Astrocyte (in vitro differentiated cells and primary cell): ENCODE data around the gene KANK2. TPM values are rescaled to one million over a fixed set of nuclear protein-coding genes. Genes with fewer than 3 reads are reported as not detected.

Experiments used
- DNase-seq: peaks from one replicate; pipeline ENCODE4 v3.0.0-alpha.2; 2010; ENCODE audit warnings: low read depth
- FAIRE-seq: peaks from 2 replicates; lab custom pipeline; 2011; peaks lifted over from hg19 to GRCh38; lab: Jason Lieb, UNC
- H2AFZ ChIP-seq: 2 replicates; pipeline ENCODE4 v1.6.0; 2012; ENCODE audit warnings: low read depth, low read length, inconsistent platforms
- H3K27ac ChIP-seq: 2 replicates; pipeline ENCODE4 v1.5.1; 2011; ENCODE audit warnings: low read depth, low read length, inconsistent platforms
- H3K27me3 ChIP-seq: 2 replicates; pipeline ENCODE4 v1.6.0; 2011; ENCODE audit warnings: low read length, inconsistent platforms; ENCODE audit not compliant: insufficient read depth
- H3K36me3 ChIP-seq: 2 replicates; pipeline ENCODE4 v1.5.1; 2011; ENCODE audit warnings: low read length, inconsistent platforms; ENCODE audit not compliant: insufficient read depth
- H3K4me1 ChIP-seq: 2 replicates; pipeline ENCODE4 v1.5.1; 2011; ENCODE audit warnings: low read length, inconsistent platforms; ENCODE audit not compliant: insufficient read depth
- H3K4me2 ChIP-seq: 2 replicates; pipeline ENCODE4 v1.6.0; 2012; ENCODE audit warnings: low read length, inconsistent platforms
- H3K4me3 ChIP-seq: 2 replicates; pipeline ENCODE4 v1.5.1; 2011; ENCODE audit warnings: low read depth, mild to moderate bottlenecking, low read length, inconsistent platforms; ENCODE audit not compliant: insufficient read depth
- H3K79me2 ChIP-seq: 2 replicates; pipeline ENCODE4 v1.6.0; 2012; ENCODE audit warnings: mild to moderate bottlenecking, low read length, inconsistent platforms; ENCODE audit not compliant: insufficient read depth
- H3K9ac ChIP-seq: 2 replicates; pipeline ENCODE4 v1.6.0; 2012; ENCODE audit warnings: mild to moderate bottlenecking, low read length, inconsistent platforms
- H3K9me3 ChIP-seq: 2 replicates; pipeline ENCODE4 v1.5.1; 2012; ENCODE audit warnings: low read depth, mild to moderate bottlenecking, low read length, inconsistent platforms; ENCODE audit not compliant: insufficient read depth
- H4K20me1 ChIP-seq: 2 replicates; pipeline ENCODE4 v1.6.0; 2012; ENCODE audit warnings: low read length, inconsistent platforms; ENCODE audit not compliant: insufficient read depth
- H3K27ac Mint-ChIP-seq: one replicate; pipeline ENCODE4 v1.8.0; 2021; ENCODE audit warnings: mild to moderate bottlenecking, mixed read lengths; ENCODE audit not compliant: unreplicated experiment
- H3K27me3 Mint-ChIP-seq: one replicate; pipeline ENCODE4 v1.8.0; 2021; ENCODE audit warnings: low read depth, mixed read lengths; ENCODE audit not compliant: unreplicated experiment
- H3K36me3 Mint-ChIP-seq: one replicate; pipeline ENCODE4 v1.8.0; 2021; ENCODE audit warnings: low read depth, mixed read lengths; ENCODE audit not compliant: unreplicated experiment
- H3K4me1 Mint-ChIP-seq: one replicate; pipeline ENCODE4 v1.8.0; 2021; ENCODE audit warnings: low read depth, mixed read lengths; ENCODE audit not compliant: unreplicated experiment
- H3K4me3 Mint-ChIP-seq: one replicate; pipeline ENCODE4 v1.8.0; 2021; ENCODE audit warnings: mild to moderate bottlenecking, moderate library complexity, mixed read lengths; ENCODE audit not compliant: unreplicated experiment
- H3K9me3 Mint-ChIP-seq: one replicate; pipeline ENCODE4 v1.8.0; 2021; ENCODE audit warnings: mild to moderate bottlenecking, mixed read lengths; ENCODE audit not compliant: unreplicated experiment
- EZH2 ChIP-seq: IDR thresholded peaks from 2 replicates; pipeline ENCODE4 v1.6.1; 2012; ENCODE audit warnings: mild to moderate bottlenecking, low read length, inconsistent platforms; ENCODE audit not compliant: insufficient read depth
- total RNA-seq: library from RNA; stranded (reverse); gene quantifications from 2 replicates; pipeline ENCODE4 v1.2.1, GENCODE V29; 2021
- TF ChIP-seq, protein P1 (sequence below): IDR thresholded peaks from 2 replicates; pipeline ENCODE4 v1.5.1; 2011; ENCODE audit warnings: low read depth, mild to moderate bottlenecking, inconsistent platforms, low read length, moderate library complexity; ENCODE audit not compliant: insufficient read depth

KANK2 gene
- total RNA-seq, 1 donor from 2014 or later: 50.3 TPM

DNA sequence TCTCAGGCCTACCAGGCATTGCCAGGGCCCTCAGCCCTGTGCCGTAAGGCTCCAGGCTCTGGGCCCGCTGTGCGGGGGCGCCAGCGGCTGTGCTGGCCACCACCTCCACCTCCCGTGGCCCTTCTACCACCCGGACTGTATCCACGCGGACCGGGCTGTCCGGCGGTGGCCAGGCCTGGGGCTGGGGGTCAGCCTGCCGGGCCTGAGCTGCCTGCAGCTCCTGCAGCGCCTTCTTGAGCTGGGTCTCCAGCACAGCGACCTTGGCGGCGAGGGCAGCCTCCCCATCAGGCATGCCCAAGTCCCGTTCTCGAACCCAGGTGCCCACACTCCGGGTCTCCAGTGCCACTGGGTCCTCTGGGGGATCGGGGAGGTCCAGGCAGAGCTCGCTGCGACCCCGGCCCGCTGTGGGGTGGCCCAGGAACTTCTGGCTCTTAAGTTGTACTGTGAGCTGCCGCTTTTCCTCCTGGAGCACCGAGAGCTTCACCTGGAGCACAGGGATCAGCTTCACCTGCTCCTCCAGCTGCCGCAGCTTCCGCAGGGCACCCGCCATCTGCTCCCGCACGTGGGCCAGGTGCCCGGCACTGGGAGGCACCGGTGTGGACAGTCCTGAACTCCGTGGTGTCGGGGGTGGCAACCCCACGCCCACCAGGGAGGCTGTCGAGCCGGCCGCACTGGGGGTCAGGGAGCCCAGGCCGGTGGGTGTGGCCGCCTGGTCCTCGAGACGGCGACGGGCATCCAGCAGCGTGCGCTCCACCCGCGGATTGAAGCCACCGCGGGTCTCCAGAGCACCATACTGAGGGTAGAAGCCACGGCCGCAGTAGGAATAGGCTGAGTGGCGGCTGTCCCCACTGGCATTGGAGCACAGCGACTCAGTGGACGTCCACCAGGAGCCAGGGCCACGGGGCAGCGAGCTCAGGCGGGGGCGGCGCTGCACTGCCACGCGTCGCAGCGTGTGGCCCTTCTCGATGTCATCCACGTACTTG lies 4.1 kb downstream of the KANK2 start:
- peaks cover 27% of the 10 kb centered on the region for H3K4me1 ChIP-seq
- no peak overlapping the region for H3K9ac ChIP-seq
- TF ChIP-seq, protein P1, sequence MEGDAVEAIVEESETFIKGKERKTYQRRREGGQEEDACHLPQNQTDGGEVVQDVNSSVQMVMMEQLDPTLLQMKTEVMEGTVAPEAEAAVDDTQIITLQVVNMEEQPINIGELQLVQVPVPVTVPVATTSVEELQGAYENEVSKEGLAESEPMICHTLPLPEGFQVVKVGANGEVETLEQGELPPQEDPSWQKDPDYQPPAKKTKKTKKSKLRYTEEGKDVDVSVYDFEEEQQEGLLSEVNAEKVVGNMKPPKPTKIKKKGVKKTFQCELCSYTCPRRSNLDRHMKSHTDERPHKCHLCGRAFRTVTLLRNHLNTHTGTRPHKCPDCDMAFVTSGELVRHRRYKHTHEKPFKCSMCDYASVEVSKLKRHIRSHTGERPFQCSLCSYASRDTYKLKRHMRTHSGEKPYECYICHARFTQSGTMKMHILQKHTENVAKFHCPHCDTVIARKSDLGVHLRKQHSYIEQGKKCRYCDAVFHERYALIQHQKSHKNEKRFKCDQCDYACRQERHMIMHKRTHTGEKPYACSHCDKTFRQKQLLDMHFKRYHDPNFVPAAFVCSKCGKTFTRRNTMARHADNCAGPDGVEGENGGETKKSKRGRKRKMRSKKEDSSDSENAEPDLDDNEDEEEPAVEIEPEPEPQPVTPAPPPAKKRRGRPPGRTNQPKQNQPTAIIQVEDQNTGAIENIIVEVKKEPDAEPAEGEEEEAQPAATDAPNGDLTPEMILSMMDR: no peak
- TF ChIP-seq EZH2: no peak
- FAIRE-seq (no peak), DNase-seq (no peak)
- H2AFZ ChIP-seq: no peak overlapping the region
- H3K27me3 Mint-ChIP-seq: no peaks in the 10 kb centered on the region
- peaks cover 5% of the 10 kb centered on the region for H3K4me1 Mint-ChIP-seq
- peaks cover 41% of the 10 kb centered on the region for H3K79me2 ChIP-seq
- H3K9me3 ChIP-seq: no peaks in the 10 kb centered on the region
- H3K27ac Mint-ChIP-seq: no peak overlapping the region
- no peak overlapping the region for H3K4me2 ChIP-seq
- H3K27me3 ChIP-seq: no peaks in the 10 kb centered on the region
- H3K27ac ChIP-seq: no peak overlapping the region
- peaks cover 15% of the 10 kb centered on the region for H4K20me1 ChIP-seq
- H3K9me3 Mint-ChIP-seq: peaks cover 3% of the 10 kb centered on the region
- H3K36me3 ChIP-seq: peaks cover 3% of the 10 kb centered on the region
- H3K4me3 Mint-ChIP-seq: no peak overlapping the region
- H3K4me3 ChIP-seq: no peak overlapping the region
- H3K36me3 Mint-ChIP-seq: peaks cover 13% of the 10 kb centered on the region

DNA sequence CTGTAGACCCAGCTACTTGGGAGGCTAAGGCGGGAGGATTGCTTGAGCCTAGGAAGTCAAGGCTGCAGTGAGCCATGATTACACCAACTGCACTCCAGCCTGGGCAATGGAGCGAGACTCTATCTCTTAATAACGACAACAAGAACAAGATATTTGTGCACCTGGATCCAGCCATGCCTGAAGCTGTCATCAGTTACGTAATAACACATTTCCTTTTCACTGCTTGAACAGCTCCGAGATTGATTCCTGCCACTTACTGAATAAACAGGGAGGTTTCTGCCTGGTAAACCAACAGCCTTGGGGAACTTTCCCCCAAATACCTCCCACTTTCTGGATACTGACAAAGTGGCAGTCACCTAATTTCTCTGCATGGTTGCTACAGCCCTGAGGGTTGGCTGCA lies 5.4 kb downstream of the KANK2 start:
- no peak overlapping the region for H3K27ac Mint-ChIP-seq
- peaks cover 5% of the 10 kb centered on the region for H3K36me3 ChIP-seq
- peaks cover 20% of the 10 kb centered on the region for H4K20me1 ChIP-seq
- H3K27me3 Mint-ChIP-seq: no peaks in the 10 kb centered on the region
- H2AFZ ChIP-seq: no peak overlapping the region
- no peaks in the 10 kb centered on the region for H3K9me3 ChIP-seq
- H3K9ac ChIP-seq: no peak overlapping the region
- TF ChIP-seq, protein P1: no peak
- no peak for TF ChIP-seq EZH2
- H3K4me3 Mint-ChIP-seq: no peak overlapping the region
- H3K4me1 Mint-ChIP-seq: peaks cover 5% of the 10 kb centered on the region
- DNase-seq: no peak
- no peaks in the 10 kb centered on the region for H3K27me3 ChIP-seq
- peaks cover 24% of the 10 kb centered on the region for H3K4me1 ChIP-seq
- peaks cover 17% of the 10 kb centered on the region for H3K36me3 Mint-ChIP-seq
- peak overlapping the region; percentile 7 for H3K4me2 ChIP-seq
- H3K79me2 ChIP-seq: peaks cover 38% of the 10 kb centered on the region
- H3K4me3 ChIP-seq: no peak overlapping the region
- peaks cover 3% of the 10 kb centered on the region for H3K9me3 Mint-ChIP-seq
- no peak overlapping the region for H3K27ac ChIP-seq
- no peak for FAIRE-seq
